ENCODE results near the gene CHRM3.

CHRM3 gene

DNA sequence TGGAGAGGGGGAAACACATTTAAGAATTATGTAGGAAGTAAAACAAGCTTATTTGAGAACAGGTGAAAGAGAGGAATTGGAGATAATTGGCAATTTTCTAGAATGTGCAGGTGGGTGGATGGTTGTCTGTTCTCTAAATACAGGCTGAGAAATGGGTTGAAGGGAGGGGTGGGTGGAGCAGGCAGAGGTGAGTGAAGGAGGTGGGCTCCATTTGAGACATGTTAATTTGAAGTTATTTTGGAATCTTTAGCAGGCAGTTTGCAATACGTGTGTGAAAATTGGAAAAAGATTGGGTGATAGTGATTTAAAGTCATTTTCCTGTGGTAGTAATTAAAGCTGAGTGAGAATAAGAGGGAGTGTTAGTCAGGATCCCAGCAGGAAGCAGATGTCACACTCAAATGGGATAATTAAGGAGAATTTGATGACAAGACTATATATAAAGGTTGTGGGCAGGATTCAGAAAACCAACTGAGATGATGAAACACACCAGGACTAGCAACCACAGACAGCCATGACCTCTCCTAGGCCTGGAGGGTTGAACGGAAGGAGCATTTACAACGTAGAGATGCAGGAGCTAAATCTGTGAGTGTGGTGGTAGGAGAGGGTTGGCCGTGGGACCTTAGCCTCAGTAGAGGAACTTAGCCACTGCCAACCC, 40.6 kb downstream of the CHRM3 start:
- intact Hi-C loops (cut with micrococcal nuclease), result no loop called here
- H3K27me3 Mint-ChIP-seq, result no peaks in the 10 kb centered on the region
- H3K36me3 Mint-ChIP-seq (ENCODE audit: low read depth), result no peaks in the 10 kb centered on the region
- no peak overlapping the region for H3K4me3 Mint-ChIP-seq
- no peak overlapping the region for H3K27ac Mint-ChIP-seq
- H3K9me3 Mint-ChIP-seq, result no peaks in the 10 kb centered on the region
- H3K4me1 Mint-ChIP-seq (ENCODE audit: low read depth), result no peaks in the 10 kb centered on the region

DNA sequence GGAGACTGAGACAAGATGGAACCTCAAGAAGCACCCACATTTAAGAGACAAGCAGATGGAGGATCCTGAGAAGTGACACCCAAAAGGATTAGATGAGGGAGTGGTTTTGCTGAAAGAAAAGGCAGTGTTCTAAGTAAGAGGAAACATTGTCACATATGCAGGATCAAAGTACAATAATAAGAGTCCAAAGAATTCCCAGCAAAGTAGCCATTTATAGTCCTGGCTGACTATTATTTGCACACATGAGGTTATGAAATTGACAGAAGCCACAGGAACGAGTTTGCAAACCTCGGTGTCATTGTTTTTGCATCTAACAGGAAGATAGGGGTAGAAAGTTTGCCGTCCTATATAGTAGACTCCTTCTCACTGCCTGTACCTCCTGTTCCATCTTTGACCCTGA, 41.3 kb downstream of the CHRM3 start:
- intact Hi-C loops (cut with micrococcal nuclease), result no loop called here
- Mint-ChIP-seq H3K36me3 (ENCODE audit: low read depth) (no peaks in the 10 kb centered on the region), H3K27ac (no peak overlapping the region), H3K9me3 (no peaks in the 10 kb centered on the region), H3K4me3 (no peak overlapping the region), H3K4me1 (ENCODE audit: low read depth) (no peaks in the 10 kb centered on the region), H3K27me3 (no peaks in the 10 kb centered on the region)

DNA sequence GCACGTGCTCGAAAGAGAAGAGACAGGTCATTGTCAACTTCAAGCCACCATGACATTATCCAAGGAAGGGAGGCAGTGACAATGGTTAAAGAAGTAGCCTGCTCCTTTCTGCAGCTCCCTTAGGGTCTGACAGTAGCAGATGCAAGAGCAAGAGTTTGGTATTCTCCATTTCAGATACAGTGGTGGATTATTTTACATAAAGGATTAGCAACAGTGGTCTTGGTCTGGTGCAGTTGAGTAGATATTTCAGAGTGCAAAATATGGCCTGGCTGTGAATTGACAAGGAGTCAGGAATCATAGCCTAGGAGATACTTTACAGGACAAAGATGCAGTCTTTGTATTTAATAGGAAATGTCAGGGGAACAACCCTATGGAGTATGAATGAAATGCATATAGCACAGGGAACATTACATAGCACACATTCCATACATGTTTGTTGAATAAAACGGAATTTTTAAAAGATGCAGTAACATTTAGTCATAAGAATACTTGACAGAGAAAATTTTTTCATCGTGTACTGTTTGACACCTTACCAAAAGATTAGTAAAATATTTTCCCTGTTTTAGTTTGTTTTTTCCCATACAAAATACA, 41.8 kb downstream of the CHRM3 start:
- no peak overlapping the region for H3K27ac Mint-ChIP-seq
- intact Hi-C loops (cut with micrococcal nuclease), result no loop called here
- no peaks in the 10 kb centered on the region for H3K36me3 Mint-ChIP-seq (ENCODE audit: low read depth)
- H3K4me3 Mint-ChIP-seq, result no peak overlapping the region
- H3K9me3 Mint-ChIP-seq, result no peaks in the 10 kb centered on the region
- H3K27me3 Mint-ChIP-seq, result no peaks in the 10 kb centered on the region
- H3K4me1 Mint-ChIP-seq (ENCODE audit: low read depth), result no peaks in the 10 kb centered on the region

DNA sequence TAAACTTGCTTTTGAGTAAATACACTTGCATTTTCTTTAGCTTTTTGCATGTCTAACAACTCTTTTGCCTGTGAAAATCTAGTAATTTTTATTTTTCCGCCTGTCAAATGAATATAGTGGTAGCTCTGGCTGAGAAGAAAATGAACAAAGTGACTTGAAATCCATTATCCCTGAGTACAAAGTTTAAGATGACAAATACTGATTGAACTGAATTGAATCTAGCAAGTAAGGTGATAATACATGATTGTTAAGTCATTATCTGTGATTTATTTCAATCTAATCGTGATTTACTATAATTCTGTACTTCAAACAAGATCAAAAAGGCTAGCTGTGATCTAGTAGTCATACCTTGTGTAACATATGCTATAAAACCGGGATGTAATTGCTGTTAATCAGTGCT, 42.8 kb downstream of the CHRM3 start:
- no peaks in the 10 kb centered on the region for H3K4me1 Mint-ChIP-seq (ENCODE audit: low read depth)

DNA sequence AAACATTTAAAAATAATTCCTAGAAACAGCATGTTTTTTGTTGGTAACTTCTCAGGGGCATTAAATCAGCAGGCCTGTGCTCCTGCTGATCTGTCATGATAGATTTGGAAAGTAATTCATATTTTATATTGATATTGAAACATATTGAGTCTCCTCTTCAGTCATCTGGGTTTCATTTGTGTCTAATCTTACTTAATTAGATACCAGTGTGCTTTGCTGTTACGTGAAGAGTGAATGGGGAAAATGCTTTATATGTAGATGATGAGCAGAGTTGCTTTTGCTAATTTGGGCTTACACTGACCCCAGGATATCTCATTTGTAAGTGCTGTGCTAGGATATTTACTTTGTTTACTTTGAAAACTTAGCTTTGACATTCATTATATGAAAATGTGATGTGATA, 45.9 kb downstream of the CHRM3 start:
- no peaks in the 10 kb centered on the region for H3K36me3 Mint-ChIP-seq (ENCODE audit: low read depth)

More for the DNA sequence above, 42.8 kb downstream of the CHRM3 start:
- intact Hi-C loops (cut with micrococcal nuclease), result no loop called here
- no peak overlapping the region for H3K4me3 Mint-ChIP-seq
- no peaks in the 10 kb centered on the region for H3K36me3 Mint-ChIP-seq (ENCODE audit: low read depth)
- peaks cover 3% of the 10 kb centered on the region for H3K9me3 Mint-ChIP-seq
- no peak overlapping the region for H3K27ac Mint-ChIP-seq
- H3K27me3 Mint-ChIP-seq, result no peaks in the 10 kb centered on the region

DNA sequence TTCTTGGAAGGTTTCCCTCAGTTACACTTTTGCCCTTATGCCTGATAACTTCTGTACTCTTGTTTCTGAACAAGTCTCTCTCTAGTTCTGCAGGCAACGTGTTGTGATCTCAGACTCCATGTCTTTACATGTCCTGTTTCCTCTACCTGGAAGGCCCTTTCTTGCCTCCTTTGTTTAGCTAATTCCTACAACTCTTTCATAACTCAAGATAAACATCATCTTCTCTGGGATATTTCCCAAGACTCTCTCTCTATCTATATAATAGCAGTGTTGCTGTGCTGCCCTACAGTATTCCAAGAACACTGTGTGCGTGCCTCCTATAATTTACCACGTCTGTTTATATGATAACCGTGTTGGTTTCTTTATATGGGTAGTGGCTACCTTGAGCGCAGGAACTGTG, 47.8 kb downstream of the CHRM3 start:
- Mint-ChIP-seq H3K4me1 (ENCODE audit: low read depth) (no peaks in the 10 kb centered on the region), H3K36me3 (ENCODE audit: low read depth) (no peaks in the 10 kb centered on the region), H3K27ac (no peak overlapping the region), H3K27me3 (no peaks in the 10 kb centered on the region), H3K4me3 (no peak overlapping the region), H3K9me3 (peaks cover 7% of the 10 kb centered on the region)
- intact Hi-C loops (cut with micrococcal nuclease), result no loop called here

More for the DNA sequence above, 45.9 kb downstream of the CHRM3 start:
- Mint-ChIP-seq H3K27me3 (no peaks in the 10 kb centered on the region), H3K9me3 (peaks cover 7% of the 10 kb centered on the region), H3K4me3 (no peak overlapping the region), H3K4me1 (ENCODE audit: low read depth) (no peaks in the 10 kb centered on the region), H3K27ac (no peak overlapping the region)
- intact Hi-C loops (cut with micrococcal nuclease), result no loop called here

All from dendritic cell treated with granulocyte-macrophage colony-stimulating factor and Interleukin-4, amounts not matched to agents 40 ng/mL and 50 ng/mL, for 4 days (primary cell).